ENCODE data around the gene GATA1.

DNA sequence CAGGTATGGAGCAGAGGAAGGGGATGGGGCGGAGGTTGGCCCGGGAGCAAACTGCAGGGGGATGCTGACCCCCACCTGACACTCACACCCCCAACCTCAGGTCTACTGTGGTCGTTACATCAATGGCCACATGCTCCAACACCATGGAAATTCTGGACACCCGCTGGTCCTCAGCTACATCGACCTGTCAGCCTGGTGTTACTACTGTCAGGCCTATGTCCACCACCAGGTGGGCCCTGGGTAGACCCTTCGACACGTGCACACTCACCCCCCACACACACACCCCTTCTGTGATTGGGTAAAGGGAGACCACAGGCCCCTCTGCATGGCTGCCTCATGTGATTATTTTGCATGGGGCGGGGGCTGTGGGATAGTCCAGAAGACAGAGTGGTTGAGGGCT, 37.7 kb downstream of the GATA1 start:
- TF ChIP-seq, protein P1, sequence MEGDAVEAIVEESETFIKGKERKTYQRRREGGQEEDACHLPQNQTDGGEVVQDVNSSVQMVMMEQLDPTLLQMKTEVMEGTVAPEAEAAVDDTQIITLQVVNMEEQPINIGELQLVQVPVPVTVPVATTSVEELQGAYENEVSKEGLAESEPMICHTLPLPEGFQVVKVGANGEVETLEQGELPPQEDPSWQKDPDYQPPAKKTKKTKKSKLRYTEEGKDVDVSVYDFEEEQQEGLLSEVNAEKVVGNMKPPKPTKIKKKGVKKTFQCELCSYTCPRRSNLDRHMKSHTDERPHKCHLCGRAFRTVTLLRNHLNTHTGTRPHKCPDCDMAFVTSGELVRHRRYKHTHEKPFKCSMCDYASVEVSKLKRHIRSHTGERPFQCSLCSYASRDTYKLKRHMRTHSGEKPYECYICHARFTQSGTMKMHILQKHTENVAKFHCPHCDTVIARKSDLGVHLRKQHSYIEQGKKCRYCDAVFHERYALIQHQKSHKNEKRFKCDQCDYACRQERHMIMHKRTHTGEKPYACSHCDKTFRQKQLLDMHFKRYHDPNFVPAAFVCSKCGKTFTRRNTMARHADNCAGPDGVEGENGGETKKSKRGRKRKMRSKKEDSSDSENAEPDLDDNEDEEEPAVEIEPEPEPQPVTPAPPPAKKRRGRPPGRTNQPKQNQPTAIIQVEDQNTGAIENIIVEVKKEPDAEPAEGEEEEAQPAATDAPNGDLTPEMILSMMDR (IDR thresholded peaks at IDR 0.05): no peak
- TF ChIP-seq POLR2A (IDR thresholded peaks at IDR 0.05): no peak

Data from esophagus squamous epithelium (tissue), 4 donors.